Hematopoietic multipotent progenitor cell treated with erythropoietin and hydrocortisone succinate and interleukin-3 and kit ligand, for 17 days (in vitro differentiated cells): ENCODE data around the gene MORN1.
A peak's percentile ranks its signal among the peaks of the same experiment; 100 is the strongest.
"Not testable (repeated sequence)": the region's sequence is repeated elsewhere in the genome, so short reads cannot be mapped to it uniquely, and the experiment has no call there.

Source experiments
- DNase-seq: peaks from one replicate; pipeline ENCODE4 v3.0.0-alpha.2; 2015; ENCODE audit warnings: low spot score

The MORN1 gene

DNA sequence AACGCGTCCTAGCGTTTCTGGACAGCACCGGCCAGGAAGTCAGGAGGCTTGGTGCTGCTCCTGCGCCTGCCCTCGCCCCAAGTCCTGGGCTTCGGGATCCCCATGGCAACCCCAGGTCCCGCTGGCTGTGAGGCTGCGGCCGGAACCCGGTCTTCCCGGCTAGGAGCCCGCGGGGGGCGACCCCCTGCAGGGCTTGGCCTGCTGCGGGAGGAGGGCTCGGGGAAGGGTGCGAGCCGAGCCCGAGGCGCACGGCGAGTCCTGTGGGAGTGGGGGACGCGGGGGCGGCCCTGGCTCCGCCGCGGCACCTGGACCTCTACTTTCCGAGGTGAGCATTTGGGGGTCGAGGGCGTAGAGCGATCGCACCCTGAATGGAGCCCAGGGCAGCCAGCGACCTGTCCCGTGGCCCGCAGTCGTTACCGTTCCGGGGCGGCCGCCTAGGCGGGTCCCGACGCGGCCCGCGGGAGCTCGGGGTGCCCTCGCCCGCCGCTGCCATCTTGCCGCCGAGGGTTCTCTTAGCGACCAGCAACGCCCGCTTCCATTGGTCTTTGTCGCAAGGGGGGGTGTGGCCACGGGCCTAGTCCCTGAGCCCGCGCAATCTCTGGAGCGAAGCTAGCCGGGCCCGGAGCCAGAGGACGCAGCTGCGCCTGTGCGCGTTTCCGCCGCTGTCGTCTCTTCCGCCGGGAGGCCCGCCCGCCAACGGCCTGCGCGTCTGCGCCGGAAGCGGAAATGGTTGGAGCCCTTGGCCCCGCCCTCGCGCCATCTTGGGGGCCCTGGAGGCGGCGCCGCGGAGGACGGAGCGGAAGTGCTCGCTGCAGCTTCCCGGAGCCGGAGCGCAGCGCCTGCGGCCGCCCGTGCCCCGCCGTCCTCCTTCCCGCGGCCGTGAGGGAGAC, at the start of gene MORN1, which contains the start of gene RER1:
Gene MORN1, minus strand, starts transcription at position 514 of the 890 bp plus-strand sequence. Its CDS starts 21 bp downstream, at position 493.
Gene RER1, plus strand, starts transcription at position 801 of the 890 bp plus-strand sequence. CDS start 3,950 bp downstream, outside the sequence.
- DNase-seq: peak; percentile 99

DNA sequence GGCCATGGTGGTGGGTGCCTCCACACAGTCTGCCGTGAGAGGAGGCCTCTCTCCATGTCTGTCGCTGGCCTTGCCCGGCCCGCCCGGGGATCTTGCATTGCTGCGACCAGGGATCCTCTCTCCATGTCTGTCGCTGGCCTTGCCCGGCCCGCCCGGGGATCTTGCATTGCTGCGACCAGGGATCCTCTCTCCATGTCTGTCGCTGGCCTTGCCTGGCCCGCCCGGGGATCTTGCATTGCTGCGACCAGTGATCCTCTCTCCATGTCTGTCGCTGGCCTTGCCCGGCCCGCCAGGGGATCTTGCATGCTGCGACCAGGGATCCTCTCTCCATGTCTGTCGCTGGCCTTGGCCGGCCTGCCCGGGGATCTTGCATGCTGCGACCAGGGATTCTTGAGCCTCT, 49.0 kb upstream of the MORN1 start:
- not testable (repeated sequence) for DNase-seq

DNA sequence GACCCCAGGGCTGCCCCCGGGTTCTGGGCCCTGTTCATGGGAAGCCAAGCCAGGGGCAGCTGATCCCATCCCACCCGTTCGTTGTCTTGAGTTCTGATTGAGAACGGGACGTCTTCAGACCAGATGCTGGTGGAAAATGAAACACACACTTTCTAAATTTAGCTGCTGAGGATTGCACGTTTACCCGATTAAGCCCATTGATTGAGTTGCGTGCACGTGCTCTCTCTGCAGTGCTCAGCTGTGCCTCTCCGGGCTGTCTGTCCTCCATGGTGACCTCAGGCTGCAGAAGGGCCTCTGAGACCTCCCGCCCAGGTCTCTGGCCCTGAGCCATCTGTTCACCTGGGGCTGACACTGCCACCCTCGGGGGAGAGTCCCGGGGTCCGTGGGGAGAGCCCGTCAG, 48.0 kb upstream of the MORN1 start:
- no peak for DNase-seq

DNA sequence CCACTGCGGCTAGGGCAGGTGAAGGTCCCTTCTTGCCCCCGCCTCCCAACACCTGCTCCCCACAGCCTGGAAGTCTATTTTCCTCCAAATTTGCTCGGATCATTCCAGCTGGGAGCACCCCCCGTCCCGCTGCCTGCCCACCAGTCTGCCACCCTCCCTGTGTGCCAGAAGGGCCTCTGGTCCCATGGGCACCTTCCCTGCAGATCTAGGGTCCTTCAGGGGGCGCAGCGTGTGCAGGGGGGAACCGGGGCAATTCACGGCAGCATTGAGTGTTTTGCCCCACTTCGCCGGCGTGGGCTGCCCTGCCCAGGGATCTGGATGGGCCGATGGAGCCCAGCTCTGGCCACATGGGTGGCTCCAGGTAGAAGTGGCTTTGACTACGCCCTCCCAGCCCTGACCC, 47.3 kb upstream of the MORN1 start:
- DNase-seq: no peak

DNA sequence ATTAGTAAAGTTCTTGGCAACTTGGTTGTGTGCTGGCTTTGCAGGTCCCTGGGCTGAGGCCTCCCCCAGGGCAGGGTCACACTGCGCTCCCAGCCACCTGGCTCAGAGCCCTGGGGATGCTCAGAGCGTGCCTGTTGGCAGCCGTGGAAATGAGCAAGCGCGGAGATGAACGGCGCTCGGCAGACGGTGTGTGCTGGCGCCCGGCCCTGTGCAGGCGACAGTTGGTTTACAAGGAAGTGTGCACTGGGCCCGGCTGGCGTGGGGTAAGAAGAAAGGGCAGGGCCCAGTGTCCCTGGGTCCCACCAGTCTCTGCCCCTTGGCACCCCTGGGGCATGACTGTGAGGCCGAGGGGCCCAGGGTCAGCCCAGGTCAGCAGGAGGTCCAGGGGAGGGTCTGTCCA, 46.7 kb upstream of the MORN1 start:
- DNase-seq: no peak

DNA sequence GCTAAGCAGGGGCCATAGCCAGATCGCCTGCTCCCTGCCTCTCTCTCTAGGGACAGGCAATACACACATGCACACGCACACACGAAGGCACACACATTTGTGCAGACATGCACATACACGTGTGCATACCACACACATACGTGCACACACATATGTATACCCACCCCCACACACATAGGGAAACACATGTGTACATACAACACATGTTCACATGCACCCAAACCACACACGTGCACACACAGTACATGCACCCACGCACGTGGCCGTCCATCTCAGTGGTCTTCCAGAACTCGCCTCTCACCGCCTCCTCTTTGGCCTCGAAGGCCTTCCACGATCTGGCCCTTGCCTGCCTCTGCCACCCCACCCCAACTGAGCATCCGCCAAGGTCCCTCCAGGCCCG, 46.3 kb upstream of the MORN1 start:
- DNase-seq: no peak

DNA sequence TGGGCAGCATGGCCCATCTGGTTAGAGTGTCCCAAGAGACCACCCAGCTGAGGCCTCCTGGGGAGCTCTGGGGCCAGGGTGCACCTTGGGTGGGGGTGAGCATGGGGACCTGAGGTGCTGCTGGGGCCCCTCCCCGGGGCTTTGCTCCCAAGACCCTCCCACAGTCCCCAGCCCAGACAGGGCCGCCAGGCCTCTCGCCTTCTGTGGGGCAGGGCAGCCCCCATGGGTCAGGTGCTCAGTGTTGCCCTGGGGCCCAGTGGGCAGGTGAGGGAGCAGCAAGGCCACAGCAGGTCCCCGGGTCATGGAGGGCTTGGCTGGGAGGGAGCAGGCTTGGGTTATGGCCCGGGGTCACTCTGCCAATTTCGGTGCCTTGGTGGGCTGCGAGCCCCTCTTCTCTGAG, 45.5 kb upstream of the MORN1 start:
- no peak for DNase-seq

DNA sequence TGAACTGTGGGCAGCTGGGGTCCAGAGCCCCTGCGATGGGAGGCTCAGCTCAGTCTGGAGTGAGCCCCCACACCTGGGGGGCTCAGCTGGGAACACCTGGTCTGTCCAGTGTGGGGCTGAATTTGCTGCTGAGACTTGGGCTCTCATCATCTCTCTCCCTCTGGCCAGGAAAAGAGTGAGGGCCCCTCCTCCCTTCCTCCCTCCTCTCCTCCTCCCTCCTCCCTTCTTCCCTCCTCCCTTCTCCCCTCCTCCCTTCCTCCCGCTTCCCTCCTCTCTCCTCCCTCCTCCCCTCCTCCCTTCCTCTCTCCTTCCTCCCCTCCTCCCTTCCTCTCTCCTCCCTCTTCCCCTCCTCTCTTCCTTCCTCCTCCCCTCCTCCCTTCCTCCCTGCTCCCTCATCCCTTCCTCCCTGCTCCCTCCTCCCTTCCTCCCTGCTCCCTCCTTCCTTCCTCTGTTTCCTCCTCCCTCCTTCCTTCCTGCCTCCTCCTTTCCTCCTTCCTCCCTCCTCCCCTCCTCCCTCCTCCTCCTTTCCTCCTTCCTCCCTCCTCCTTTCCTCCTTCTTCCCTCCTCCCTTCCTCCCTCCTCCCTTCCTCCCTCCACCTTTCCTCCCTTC, 44.5 kb upstream of the MORN1 start:
- DNase-seq: no peak

DNA sequence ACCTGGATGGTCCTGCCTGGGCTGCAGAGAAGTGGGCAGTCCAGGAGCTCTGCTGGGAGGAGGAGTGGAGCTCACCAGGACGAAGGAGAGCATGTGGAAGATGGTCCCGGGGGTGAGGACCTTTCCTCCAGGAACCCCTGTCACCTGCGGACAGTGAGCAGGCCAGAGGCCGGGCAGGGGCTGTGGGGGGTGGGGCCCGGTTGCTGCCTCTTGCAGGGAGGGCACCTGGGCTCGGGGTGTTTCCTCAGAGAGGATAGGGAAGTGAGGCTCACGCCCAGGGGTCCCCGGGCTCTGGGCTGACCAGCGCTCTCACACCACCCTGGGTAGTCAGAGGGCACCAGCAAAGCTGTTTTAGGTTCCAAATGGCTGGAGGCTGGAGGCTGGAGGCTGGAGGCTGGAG, 43.7 kb upstream of the MORN1 start:
- DNase-seq: no peak

DNA sequence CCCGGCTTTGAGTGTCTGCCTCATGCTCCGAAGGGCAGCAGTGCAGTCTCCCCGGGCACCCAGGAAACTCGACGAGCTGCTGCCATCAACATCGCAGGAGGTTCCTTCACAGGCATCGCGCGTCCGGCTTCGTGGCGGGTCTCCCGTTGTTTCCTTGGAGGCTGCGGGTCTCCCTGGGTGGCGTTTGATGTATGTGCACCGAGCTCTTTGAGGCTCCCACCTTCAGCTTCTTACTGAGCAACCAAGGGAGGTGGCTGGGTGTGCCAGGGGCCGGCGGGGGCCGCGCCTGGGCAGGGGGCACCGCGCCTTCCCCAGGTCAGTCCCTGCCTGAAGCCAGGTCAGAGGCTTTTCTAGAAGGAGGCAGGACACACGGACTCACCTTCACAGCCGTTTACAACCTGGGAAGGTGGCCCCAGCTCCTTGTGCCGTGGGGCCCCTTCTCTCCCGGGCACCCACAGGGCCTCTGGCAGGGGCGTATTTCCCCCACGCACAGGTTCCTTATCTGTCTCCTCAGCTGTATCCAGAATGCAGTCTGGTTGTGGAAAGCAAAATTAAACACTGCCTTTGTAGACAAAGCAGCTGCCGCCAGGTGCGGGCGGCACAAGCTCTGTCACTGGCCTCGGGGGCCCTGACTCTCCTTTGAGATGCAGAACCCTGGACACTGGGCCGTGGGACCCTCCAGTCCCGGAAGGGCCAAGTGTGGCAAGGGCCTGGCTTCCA, 42.7 kb upstream of the MORN1 start:
- DNase-seq: no peak

DNA sequence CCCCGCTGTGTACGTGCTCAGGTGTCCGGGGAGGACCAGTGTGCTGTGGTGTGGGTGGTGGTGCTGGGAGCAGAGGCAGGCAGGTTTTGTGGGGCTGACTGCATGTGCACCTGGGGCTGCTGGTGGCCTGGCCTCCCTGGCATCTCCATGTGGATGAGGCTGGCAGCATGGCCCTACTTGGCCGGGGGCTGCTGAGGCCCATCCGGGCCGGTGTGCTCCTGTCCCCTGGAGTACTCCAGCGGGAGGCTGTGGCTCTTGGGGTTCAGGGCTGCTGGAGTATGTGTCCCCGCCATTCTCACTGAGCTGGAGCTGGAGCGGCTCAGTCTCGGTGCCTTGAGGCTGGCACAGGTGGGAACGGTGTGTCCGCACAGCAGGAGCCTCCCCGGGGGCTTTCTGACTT, 41.8 kb upstream of the MORN1 start:
- no peak for DNase-seq

DNA sequence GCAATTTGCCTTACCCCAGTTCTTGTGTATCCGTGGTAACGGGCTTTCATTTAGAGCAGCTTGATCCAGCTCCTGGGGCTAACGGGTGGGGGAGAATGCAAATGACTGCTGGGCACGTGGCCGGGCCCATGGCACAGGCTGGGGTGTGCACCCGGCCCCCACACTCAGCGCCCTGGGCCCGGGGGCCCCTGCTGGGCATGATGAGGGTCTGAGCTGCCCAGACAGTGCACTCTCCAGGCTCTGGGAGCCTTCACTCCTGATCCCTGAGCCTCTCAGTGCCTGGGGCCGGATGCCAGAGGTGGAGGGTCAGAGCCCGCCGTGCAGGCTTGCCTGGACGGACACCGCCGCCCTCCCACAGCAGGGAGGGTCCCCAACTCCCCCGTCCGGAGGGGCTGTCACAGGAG, 41.1 kb upstream of the MORN1 start:
- DNase-seq: no peak

DNA sequence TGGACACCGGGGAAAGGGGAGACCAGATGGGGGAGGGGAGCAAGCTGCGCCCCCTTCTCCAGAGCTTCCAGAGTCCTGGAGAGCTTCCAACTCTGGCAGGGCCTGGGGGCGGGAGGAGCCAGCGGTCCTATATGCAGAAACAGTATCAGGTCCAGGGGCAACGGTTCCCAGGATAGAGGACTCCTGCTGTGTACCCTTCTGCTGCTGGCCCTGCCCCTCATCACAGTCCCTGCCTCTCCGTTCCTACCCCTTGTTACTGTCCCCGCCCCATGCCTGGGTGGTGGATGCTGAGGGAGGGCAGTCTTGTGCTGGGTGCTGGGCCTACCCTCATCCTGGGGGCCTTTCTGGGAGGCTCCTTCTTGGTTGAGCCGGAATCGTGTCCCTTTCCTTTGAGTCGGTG, 40.2 kb upstream of the MORN1 start:
- DNase-seq: no peak

DNA sequence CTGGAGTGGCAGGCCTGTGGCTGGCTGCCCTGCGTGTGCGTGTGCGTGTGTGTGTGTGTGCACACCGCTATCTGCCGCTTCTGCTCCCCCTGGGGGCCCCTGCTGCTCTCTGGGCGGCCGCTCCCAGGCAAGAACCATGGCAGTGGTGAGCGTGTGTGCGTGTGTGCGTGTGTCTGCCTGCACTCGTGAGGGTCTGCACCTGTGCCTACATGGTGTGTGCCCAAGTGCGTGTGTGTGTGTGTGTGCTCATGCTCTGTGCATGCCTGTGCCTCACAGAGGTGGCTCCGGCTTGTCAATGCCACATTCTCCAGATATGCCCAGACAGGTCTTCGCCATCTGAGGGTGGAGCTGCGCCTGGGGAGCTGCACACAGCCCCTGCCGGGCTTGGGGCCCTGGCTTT, 39.7 kb upstream of the MORN1 start:
- DNase-seq: no peak

DNA sequence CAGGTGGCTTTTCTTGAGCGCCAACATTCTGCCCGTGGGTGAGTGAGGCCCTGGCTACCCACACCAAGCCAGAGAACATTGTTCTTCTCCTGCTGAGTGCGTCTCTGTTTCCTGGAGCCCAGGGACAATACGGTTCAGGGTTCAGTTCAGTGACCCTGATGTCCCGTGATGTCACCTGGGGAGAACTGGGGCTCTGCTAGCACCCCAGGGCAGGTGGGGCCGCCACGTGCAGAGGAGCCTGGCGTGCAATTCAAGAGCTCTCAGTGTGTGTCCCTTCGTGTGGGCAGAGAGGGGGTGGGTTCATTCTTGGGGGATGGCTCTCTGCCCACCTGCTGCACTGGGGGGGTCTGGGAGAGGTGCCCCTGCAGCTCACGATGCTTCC, 39.2 kb upstream of the MORN1 start:
- no peak for DNase-seq

DNA sequence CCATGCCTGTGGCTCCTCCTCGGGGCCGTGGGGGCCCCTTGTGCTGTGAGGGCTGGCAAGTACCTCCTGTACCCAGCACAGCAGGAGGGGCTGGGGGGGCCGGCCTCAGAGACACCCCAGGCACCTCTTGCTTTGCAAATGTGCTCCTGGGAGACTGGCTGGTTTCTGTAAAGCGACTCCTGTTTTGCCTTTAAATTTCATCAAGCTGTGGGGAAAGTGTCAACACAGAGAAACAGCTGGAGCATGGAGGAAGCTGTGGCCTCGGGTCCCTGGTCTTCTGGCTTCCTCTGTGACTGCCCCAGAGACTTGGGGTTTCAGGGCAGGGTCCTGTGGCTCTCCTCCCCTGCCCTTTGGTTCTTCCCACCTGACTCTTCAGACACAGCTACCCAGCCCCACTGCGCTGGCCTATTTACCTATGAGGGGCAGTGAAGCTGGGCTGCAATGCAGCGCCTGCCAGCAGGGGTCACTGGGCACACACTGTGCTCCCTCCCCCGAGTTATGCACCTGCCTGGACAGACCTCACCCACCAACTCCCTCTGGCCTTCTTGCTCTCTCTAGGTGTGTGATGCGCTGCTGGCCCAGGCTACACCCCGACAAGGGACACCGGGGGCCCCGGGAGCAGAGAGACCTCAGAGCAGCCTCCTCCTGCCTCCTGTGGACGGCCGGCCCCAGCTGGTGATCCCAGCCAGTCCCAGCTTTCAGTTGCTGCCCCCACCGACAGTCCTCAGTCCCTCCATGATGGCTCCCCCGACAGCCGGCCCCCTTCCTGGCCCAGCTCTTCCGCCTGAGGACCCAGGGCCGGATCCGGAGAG, 38.6 kb upstream of the MORN1 start:
- DNase-seq: no peak

DNA sequence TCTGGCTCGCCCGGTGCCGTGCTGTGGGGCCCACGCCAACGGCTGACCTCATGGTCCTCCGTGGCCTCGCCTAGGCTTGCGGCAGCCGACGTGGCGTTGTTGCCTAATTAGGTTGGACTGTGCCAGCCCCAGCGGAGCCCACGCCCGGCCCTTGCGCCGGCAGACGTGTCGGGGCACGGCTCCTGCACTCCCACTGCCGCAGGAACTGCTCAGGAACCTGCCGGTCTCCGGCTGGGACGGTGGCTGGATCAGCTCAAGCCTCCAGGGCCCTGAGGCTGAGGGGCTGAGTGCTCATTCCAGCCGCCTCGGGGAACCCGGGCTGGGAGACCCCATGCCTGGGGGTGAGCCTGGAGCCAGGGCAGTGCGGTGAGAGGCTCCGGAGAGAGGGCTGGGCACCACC, 37.1 kb upstream of the MORN1 start:
- no peak for DNase-seq

DNA sequence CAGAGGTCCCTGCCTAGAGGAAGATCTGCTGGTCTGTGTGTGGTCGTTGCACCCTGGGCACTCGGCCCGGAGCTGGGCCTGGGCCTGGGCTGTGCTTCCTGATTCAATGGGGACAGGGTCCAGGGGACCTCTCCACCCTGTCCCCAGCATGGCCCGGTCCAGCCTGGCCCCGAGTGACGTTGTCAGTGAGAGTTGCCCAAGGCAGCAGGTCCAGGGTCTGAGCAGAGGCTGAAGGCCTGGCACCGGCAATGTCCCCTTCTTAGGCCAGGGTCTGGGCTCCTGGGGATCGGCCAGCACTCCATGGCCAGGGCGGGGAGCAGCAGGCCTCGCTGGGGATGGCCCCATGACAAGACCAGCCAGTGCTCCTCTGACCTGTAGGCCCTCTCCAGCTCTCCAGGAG, 36.6 kb upstream of the MORN1 start:
- no peak for DNase-seq

DNA sequence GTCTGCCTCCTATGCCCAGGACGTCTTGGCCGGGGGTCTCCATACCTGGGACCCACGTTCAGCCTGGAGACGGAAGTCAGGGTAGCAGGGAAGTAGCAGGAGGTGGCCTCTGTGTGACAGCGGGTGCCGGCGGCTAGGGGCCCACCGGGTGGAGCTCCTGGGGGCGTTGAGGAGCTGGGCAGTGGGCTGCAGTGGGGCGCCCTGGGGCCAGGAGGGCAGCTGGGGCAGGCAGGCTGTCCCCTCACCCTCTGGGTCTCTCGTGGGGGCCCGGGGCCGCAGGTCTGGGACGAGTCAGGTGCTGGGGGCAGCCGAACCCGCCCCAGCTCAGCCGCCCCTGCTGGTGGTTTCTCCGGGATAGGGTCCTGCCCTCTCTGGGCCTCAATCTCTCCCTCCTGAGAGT, 35.7 kb upstream of the MORN1 start:
- DNase-seq: no peak

DNA sequence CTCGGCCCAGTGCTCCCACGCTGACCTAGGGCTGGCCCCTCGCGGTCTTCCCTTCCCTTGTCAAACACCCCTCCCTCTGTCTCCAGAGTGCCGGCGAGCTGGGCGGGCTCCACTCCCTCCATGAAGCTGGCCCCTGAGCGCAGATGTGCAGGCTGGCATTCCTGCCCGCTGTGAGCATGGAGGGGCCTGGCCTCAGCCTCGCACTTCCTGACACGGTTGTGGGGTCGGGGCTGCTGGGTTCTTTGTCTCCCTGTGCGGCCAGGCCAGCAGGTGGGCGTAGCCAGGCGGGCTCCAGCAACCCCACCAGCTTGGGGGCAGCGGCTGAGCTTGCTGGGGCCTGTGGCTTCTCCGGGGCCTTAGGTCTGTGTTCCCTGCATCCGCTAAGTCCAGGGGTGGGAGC, 35.2 kb upstream of the MORN1 start:
- DNase-seq: no peak

DNA sequence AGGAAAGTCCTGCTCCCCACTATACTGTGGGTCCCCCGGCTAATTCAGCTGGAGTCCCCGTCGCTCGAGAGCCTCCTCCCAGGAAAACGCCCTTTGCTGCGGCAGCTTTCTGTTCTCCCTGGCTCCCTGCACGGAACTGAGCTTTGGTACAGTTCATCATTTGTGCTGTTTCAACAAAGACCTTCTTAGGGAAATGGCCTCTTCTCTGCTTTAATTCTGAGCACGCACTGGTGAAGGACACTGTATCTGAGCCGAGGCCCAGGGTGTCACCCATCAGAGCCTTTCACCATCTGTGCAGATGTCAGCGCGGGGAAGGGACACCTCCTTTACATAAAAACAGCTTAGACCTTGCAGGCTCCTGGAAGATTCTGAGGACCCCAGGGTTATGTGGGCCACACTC, 34.5 kb upstream of the MORN1 start:
- no peak for DNase-seq

DNA sequence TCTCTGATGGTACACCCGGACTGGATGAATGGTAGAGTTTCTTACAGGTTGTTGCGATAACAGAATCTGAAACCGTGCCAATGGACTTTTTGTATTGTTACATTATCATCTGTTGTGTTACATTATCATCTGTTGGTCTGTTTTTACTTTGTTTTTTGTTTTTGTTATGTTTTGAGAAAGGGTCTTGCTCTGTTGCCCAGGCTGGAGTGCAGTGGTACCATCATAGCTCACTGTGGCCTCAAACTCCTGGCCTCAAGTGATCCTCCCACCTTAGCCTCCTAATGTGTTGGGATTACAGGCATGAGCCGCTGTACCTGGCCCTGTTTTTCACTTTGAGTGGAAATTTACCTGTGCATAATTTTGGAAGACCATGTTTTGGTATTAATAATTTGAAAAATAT, 31.2 kb upstream of the MORN1 start:
- no peak for DNase-seq
